Suprapubic skin (tissue), 3 donors: ENCODE measurements around the gene GPR108.

Experiments
- CTCF ChIP-seq, 2 donors: fragments of 200-600 bp in 1 of 2; fragments of 450-650 bp in 1 of 2; sonication (generic) in 1 of 2; IDR thresholded peaks; one replicate each; pipeline ENCODE4 v1.5.1; 2016 to 2019; ENCODE audit warnings: antibody characterized with exemption in 2 of 2, mild to moderate bottlenecking in 1 of 2, moderate library complexity in 1 of 2
- POLR2A ChIP-seq, 2 donors: fragments of 450-650 bp; IDR thresholded peaks; one replicate each; pipeline ENCODE4 v1.6.1; 2017; ENCODE audit warnings: antibody characterized with exemption in 2 of 2, mild to moderate bottlenecking in 2 of 2, moderate library complexity in 2 of 2

GRCh38 chr19:6721138-6721474, 16.3 kb downstream of the GPR108 start:
- TF ChIP-seq CTCF (IDR thresholded peaks at IDR 0.05) (no peak), POLR2A (IDR thresholded peaks at IDR 0.05) (no peak)
